ENCODE measurements around the gene CA7.

DNA sequence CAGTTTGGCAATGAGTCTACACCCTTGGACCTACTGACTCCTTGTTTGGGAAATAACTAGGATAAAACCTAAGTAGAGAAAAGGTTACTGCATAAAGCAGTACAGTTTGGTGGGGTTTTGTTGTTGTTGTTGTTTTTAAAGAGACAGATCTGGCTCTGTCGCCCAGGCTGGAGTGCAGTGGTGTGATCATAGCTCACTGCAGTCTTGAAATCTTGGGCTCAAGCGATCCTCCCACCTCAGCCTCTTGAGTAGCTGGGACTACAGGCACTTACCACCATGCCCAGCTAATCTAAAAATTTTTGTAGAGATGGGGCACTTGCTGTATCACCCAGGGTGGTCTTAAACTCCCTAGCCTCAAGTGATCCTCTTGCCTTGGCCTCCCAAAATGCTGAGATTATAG, 37.3 kb downstream of the CA7 start:
- TF ChIP-seq CTCF (IDR thresholded peaks at IDR 0.05; ENCODE audit: borderline replicate concordance, extremely low read depth, low read length, poor library complexity, severe bottlenecking) (no peak), EZH2 (IDR thresholded peaks at IDR 0.05; ENCODE audit: borderline replicate concordance, low read depth, low read length, severe bottlenecking) (no peak)

Measured in DND-41 (cell line).